NOMO-1 treated with dmso at 0.1 percent for 144 hours (cell line): ENCODE results near the gene PPP4R1.
"Not testable (repeated sequence)": the region's sequence is repeated elsewhere in the genome, so short reads cannot be mapped to it uniquely, and the experiment has no call there.

ENCODE experiments used
- DNase-seq: peaks from one replicate; lab custom pipeline; 2025; ENCODE audit not compliant: unreplicated experiment; lab: John Stamatoyannopoulos, UW

Gene PPP4R1

GRCh38 chr18:9614401-9615279 is at the start of gene PPP4R1:
Gene PPP4R1, minus strand, starts transcription at chr18:9614559. Its CDS starts 75 bp downstream, at chr18:9614484.
- DNase-seq, result peak; percentile 30

GRCh38 chr18:9663377-9663776 is 49.0 kb upstream of the PPP4R1 start:
- no peak for DNase-seq

GRCh38 chr18:9661564-9661963 is 47.2 kb upstream of the PPP4R1 start:
- no peak for DNase-seq

- DNase-seq, result no peak
Observed at GRCh38 chr18:9659499-9660375, 45.4 kb upstream of the PPP4R1 start.

- DNase-seq, result no peak
Observed at GRCh38 chr18:9658087-9658641, 43.8 kb upstream of the PPP4R1 start.

- no peak for DNase-seq
Observed at GRCh38 chr18:9655232-9655767, 40.9 kb upstream of the PPP4R1 start.

GRCh38 chr18:9653390-9653789 is 39.0 kb upstream of the PPP4R1 start:
- DNase-seq, result no peak

- DNase-seq, result no peak
Observed at GRCh38 chr18:9649164-9649540, 34.8 kb upstream of the PPP4R1 start.

- no peak for DNase-seq
Observed at GRCh38 chr18:9648431-9649163, 34.2 kb upstream of the PPP4R1 start.

- DNase-seq, result no peak
Observed at GRCh38 chr18:9647496-9648323, 33.4 kb upstream of the PPP4R1 start.

GRCh38 chr18:9643549-9643948 is 29.2 kb upstream of the PPP4R1 start:
- no peak for DNase-seq

- no peak for DNase-seq
Observed at GRCh38 chr18:9642799-9643462, 28.6 kb upstream of the PPP4R1 start.

GRCh38 chr18:9641081-9641480 is 26.7 kb upstream of the PPP4R1 start:
- DNase-seq, result not testable (repeated sequence)

GRCh38 chr18:9638886-9639285 is 24.5 kb upstream of the PPP4R1 start:
- no peak for DNase-seq

- DNase-seq, result no peak
Observed at GRCh38 chr18:9637036-9637767, 22.8 kb upstream of the PPP4R1 start.

GRCh38 chr18:9634856-9635255 is 20.5 kb upstream of the PPP4R1 start:
- no peak for DNase-seq

GRCh38 chr18:9631814-9632496 is 17.6 kb upstream of the PPP4R1 start:
- no peak for DNase-seq

GRCh38 chr18:9630444-9630843 is 16.1 kb upstream of the PPP4R1 start:
- DNase-seq, result no peak
